HEK293T (cell line): ENCODE results near the gene RPRD1B.

Source experiments
- CTCF ChIA-PET: fragments of 350-600 bp; formaldehyde crosslinking; extraction: SDS; loops from one replicate; lab custom pipeline; 2021; ENCODE audit warnings: antibody characterized with exemption, inconsistent platforms; lab: Yijun Ruan, JAX
- POLR2A ChIA-PET: fragments of 350-600 bp; formaldehyde crosslinking; extraction: SDS; loops from one replicate; lab custom pipeline; 2020; ENCODE audit warnings: antibody characterized with exemption, inconsistent platforms; lab: Yijun Ruan, JAX
- DNase-seq: peaks from one replicate; pipeline ENCODE4 v3.0.0; 2012; ENCODE audit warnings: mixed read lengths; ENCODE audit errors: extremely low spot score
- ARNT ChIP-seq: fragments of 450-650 bp; IDR thresholded peaks from 2 replicates; pipeline ENCODE4 v1.6.1; 2017; ENCODE audit warnings: mild to moderate bottlenecking
- BHLHE40 ChIP-seq: fragments of 450-650 bp; IDR thresholded peaks from 2 replicates; pipeline ENCODE4 v1.6.1; 2016; ENCODE audit warnings: mild to moderate bottlenecking, moderate library complexity, borderline replicate concordance
- CTBP1 ChIP-seq: fragments of 450-650 bp; IDR thresholded peaks from 2 replicates; pipeline ENCODE4 v1.6.1; 2016; ENCODE audit warnings: borderline replicate concordance
- ELF4 ChIP-seq: fragments of 450-650 bp; IDR thresholded peaks from 2 replicates; pipeline ENCODE4 v1.6.1; 2017; ENCODE audit warnings: antibody characterized with exemption
- FOXA1 ChIP-seq: fragments of 450-650 bp; IDR thresholded peaks from 2 replicates; pipeline ENCODE4 v1.6.1; 2016; ENCODE audit warnings: mild to moderate bottlenecking
- FOXK2 ChIP-seq: fragments of 450-650 bp; IDR thresholded peaks from 2 replicates; pipeline ENCODE4 v1.6.1; 2016; ENCODE audit warnings: mild to moderate bottlenecking
- FOXM1 ChIP-seq: fragments of 450-650 bp; IDR thresholded peaks from 2 replicates; pipeline ENCODE4 v1.6.1; 2017; ENCODE audit warnings: mild to moderate bottlenecking, borderline replicate concordance
- HDGF ChIP-seq: fragments of 450-650 bp; IDR thresholded peaks from 2 replicates; pipeline ENCODE4 v1.6.1; 2017; ENCODE audit warnings: antibody characterized with exemption, borderline replicate concordance
- L3MBTL2 ChIP-seq: fragments of 450-650 bp; conservative IDR thresholded peaks from 2 replicates; pipeline ENCODE4 v1.6.1; 2016; ENCODE audit warnings: mild to moderate bottlenecking
- NFRKB ChIP-seq: fragments of 450-650 bp; IDR thresholded peaks from 2 replicates; pipeline ENCODE4 v1.6.1; 2016; ENCODE audit warnings: mild to moderate bottlenecking, moderate library complexity
- SP1 ChIP-seq: fragments of 450-650 bp; IDR thresholded peaks from 2 replicates; pipeline ENCODE4 v1.6.1; 2017
- SUZ12 ChIP-seq: fragments of 450-650 bp; IDR thresholded peaks from 2 replicates; pipeline ENCODE4 v1.6.1; 2016; ENCODE audit warnings: mild to moderate bottlenecking
- TARDBP ChIP-seq: fragments of 450-650 bp; IDR thresholded peaks from 2 replicates; pipeline ENCODE4 v1.6.1; 2016
- ZNF384 ChIP-seq: fragments of 450-650 bp; IDR thresholded peaks from 2 replicates; pipeline ENCODE4 v1.6.1; 2016
- TF ChIP-seq, protein P1 (sequence below): fragments of 450-650 bp; IDR thresholded peaks from 2 replicates; pipeline ENCODE4 v1.6.1; 2016

The RPRD1B gene

GRCh38 chr20:38108438-38108985 is 75.0 kb downstream of the RPRD1B start:
- CTCF ChIA-PET = interaction anchor here (1.4 kb wide), 1 partner anchor 35 kb away, joined by 6 read pairs; no protein-coding TSS in a partner anchor
- POLR2A ChIA-PET = no interaction called here
- DNase-seq = no peak
- TF ChIP-seq L3MBTL2 = no peak
- TF ChIP-seq TARDBP = no peak
- no peak for TF ChIP-seq SUZ12
- TF ChIP-seq FOXM1 = no peak

DNA sequence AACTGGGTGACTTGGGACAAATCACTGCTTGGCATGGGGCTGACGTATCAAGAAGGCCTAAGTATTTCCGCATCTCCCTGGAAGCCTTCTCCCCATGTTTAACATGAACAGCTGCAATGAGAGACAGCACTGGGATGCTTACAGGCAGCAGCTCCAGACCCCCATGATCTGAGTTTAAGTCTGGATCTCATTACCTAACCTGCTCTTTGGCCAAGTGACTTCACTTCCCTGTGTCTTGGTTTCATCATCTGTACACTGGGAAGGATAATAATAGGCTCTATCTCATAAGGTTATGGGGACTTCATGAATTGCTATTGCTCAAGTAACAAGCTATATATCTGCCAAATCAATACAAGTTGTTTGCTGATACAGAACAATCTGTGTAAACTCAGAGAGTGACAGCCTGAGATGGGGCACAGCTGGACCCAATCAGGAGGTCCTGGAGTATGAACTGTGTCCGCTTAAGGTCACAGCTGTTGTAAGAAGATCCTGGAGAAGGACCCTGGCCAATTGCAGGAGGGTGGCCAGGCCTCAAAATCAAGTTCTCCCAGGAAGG is 75.5 kb downstream of the RPRD1B start:
- no peak for TF ChIP-seq SP1
- TF ChIP-seq, protein P1, sequence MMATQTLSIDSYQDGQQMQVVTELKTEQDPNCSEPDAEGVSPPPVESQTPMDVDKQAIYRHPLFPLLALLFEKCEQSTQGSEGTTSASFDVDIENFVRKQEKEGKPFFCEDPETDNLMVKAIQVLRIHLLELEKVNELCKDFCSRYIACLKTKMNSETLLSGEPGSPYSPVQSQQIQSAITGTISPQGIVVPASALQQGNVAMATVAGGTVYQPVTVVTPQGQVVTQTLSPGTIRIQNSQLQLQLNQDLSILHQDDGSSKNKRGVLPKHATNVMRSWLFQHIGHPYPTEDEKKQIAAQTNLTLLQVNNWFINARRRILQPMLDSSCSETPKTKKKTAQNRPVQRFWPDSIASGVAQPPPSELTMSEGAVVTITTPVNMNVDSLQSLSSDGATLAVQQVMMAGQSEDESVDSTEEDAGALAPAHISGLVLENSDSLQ = 0 out of 2 replicates have a peak, but pooled peaks have one; percentile 13
- POLR2A ChIA-PET = no interaction called here
- no peak for DNase-seq
- CTCF ChIA-PET = interaction anchor here (1.4 kb wide), 1 partner anchor 36 kb away, joined by 6 read pairs; no protein-coding TSS in a partner anchor

DNA sequence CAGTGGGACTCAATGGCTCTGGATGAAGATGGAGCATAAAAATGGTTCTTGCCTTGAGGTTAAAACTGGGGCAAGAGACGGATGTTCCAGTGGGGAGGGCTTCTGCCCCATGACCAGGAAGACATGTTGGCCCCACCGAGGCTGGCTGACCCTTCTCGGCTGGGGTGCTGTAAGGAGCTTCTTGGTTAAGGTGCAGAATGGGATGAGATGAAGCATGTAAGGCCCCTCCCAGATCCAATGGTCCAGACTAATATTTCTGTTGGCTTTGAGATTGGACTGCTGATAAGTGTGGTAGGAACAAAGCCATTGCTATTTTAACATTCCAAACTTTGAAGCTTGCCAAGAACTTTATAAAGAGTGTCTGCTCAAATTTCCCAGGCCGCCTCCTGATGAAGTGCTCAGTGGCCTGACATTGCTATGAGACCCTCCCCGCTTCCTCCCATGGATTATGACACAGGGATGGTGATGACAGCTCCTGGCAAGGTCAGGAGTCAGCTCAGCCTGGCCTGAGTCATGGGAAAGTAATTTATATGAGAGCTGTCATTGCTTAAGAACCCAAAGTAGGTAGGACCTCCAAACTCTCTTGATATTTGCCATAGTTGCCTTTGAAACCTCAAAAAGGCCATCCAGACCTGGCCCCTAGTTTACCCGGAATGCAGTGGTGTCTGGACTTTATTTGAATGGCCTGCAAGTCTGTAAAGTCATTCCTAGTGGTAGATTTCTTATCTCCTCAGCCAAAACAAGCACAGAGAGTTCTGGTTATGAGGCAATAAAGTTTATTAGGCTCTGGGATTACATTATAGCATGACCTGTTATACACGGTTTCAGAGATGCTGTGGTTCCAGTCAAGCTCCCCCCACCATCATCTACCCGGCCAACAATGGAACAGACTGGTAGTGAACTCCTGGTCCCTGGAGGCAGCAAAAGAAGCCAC is 76.3 kb downstream of the RPRD1B start:
- ChIA-PET CTCF (interaction anchor here (0.6 to 1.4 kb wide), 2 partner anchors 36 to 805 kb away, joined by 4 to 6 read pairs; no protein-coding TSS in a partner anchor), POLR2A (no interaction called here)
- TF ChIP-seq, protein P1 = peak; percentile 86
- no peak for TF ChIP-seq FOXM1
- DNase-seq = peak; percentile 27

DNA sequence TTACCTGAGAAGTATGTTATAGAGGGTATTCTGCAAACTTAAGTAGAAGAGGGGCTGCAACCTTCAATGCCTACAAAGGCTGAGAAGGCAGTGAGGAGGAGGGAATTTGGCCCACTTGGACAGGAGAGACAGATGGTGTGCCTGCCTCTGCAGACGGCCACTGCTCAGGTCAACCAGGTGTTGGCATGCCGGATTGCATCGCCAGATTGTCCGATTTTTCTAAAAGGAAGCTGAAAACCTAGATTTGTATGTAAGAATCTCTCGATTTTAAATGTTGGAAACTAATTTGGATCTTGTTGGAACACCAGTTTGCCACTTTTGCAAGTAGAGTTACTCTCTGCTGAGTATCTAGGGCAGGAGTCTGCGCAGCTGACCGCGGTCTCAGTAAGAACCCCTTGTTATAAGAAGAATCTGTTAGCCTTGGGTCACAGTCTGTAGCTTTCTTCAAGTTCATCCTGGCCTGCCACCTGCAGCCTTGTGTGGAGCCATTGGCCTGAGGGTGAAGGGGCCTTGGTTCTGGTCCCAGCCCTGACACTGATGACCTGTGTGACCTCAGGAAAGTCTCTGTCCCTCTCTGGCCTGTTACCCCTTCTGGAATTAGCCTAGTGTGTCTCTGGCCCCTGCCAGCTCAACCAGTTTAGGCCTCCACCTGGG is 77.1 kb downstream of the RPRD1B start:
- ChIA-PET POLR2A (no interaction called here), CTCF (interaction anchor here (0.6 kb wide), 1 partner anchor 805 kb away, joined by 4 read pairs; no protein-coding TSS in a partner anchor)
- TF ChIP-seq TARDBP (no peak), BHLHE40 (no peak), SUZ12 (no peak), NFRKB (no peak), CTBP1 (no peak), ELF4 (no peak), HDGF (no peak), FOXM1 (no peak)
- DNase-seq = no peak

DNA sequence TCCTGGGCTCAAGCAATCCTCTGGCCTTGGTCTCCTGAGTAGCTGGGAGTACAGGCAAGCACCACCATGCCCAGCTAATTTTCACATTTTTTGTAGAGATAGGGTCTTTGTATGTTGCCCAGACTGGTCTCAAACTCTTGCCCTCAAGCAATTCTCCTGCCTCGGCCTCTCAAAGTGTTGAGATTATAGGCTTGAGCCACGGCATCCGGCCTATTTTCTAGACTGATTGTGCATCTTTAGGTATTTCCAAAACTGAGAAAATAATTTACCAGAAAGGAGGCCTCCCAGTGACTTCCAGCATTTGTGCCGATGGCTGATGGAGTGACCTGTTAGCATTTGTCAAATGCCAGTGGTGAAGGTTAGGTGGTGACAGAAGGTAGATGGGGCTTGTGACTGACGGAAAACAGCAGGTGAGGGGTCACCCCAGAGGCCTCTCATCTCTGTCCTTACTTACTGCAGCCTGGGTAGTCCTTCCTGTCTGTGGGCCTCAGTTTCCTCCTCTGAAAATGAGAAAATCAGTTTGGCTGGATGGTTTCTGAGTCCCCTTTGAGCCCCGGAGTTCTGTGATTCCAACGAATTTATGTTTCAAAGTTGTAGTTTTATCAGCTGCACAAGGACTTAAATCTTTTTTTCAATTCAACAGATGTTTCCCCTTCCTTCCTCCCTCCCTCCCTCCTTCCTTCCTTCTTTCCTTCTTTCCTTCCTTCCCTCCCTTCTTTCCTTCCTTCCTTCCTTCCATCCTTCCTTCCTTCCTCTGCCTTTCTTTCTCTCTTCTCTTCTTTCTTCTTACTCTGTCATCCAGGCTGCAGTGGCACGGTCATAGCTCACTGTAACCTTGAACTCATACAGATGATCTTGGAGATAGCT is 78.1 kb downstream of the RPRD1B start:
- CTCF ChIA-PET = interaction anchor here (3.6 kb wide), 1 partner anchor 110 kb away, joined by 17 read pairs; no protein-coding TSS in a partner anchor
- DNase-seq = no peak
- TF ChIP-seq NFRKB (no peak), FOXK2 (no peak), HDGF (no peak), ARNT (no peak), ELF4 (no peak), SP1 (no peak)
- POLR2A ChIA-PET = no interaction called here

- DNase-seq = no peak
- no peak for TF ChIP-seq TARDBP
- no peak for TF ChIP-seq FOXA1
- TF ChIP-seq, protein P1 = no peak
- TF ChIP-seq ZNF384 = no peak
- no peak for TF ChIP-seq SUZ12
- POLR2A ChIA-PET = no interaction called here
- CTCF ChIA-PET = interaction anchor here (0.5 to 3.6 kb wide), 2 partner anchors 38 to 109 kb away, joined by 3 to 17 read pairs; no protein-coding TSS in a partner anchor
These were observed 78.8 kb downstream of the RPRD1B start for GRCh38 chr20:38112261-38112929.
